Measurements from ENCODE around the gene PTH2R.

PTH2R gene

GRCh38 chr2:208485390-208485789 lies 78.8 kb downstream of the PTH2R start:
- ATAC-seq (ENCODE audit: low read depth) = no peak
- TF ChIP-seq CTCF (IDR thresholded peaks at IDR 0.05; ENCODE audit: poor library complexity, severe bottlenecking) = no peak

GRCh38 chr2:208488686-208489564 lies 82.3 kb downstream of the PTH2R start:
- no peak overlapping the region for H3K27ac ChIP-seq (ENCODE audit: poor library complexity, severe bottlenecking)
- no peaks in the 10 kb centered on the region for H3K4me1 ChIP-seq (ENCODE audit: insufficient read depth, poor library complexity, severe bottlenecking)
- no peak for ATAC-seq (ENCODE audit: low read depth)
- no peaks in the 10 kb centered on the region for H3K9me3 ChIP-seq (ENCODE audit: severe bottlenecking)
- H3K4me3 ChIP-seq (ENCODE audit: severe bottlenecking) = no peak overlapping the region
- no peaks in the 10 kb centered on the region for H3K27me3 ChIP-seq (ENCODE audit: insufficient read depth, poor library complexity, severe bottlenecking)
- no peaks in the 10 kb centered on the region for H3K36me3 ChIP-seq (ENCODE audit: low read depth)
- no peak for DNase-seq (ENCODE audit: low spot score)
- TF ChIP-seq CTCF (IDR thresholded peaks at IDR 0.05; ENCODE audit: poor library complexity, severe bottlenecking) = no peak

More at GRCh38 chr2:208485390-208485789, 78.8 kb downstream of the PTH2R start:
- H3K4me1 ChIP-seq (ENCODE audit: insufficient read depth, poor library complexity, severe bottlenecking) = no peaks in the 10 kb centered on the region
- H3K9me3 ChIP-seq (ENCODE audit: severe bottlenecking) = no peaks in the 10 kb centered on the region
- H3K27me3 ChIP-seq (ENCODE audit: insufficient read depth, poor library complexity, severe bottlenecking) = no peaks in the 10 kb centered on the region
- H3K36me3 ChIP-seq (ENCODE audit: low read depth) = no peaks in the 10 kb centered on the region
- no peak for DNase-seq (ENCODE audit: low spot score)
- H3K4me3 ChIP-seq (ENCODE audit: severe bottlenecking) = no peak overlapping the region
- H3K27ac ChIP-seq (ENCODE audit: poor library complexity, severe bottlenecking) = no peak overlapping the region

- DNase-seq (ENCODE audit: low spot score) (no peak), ATAC-seq (ENCODE audit: low read depth) (peak; percentile 31; the same call in 1 of the 3 replicates)
- Histone ChIP-seq H3K4me3 (ENCODE audit: severe bottlenecking) (no peak overlapping the region), H3K4me1 (ENCODE audit: insufficient read depth, poor library complexity, severe bottlenecking) (no peaks in the 10 kb centered on the region), H3K9me3 (ENCODE audit: severe bottlenecking) (no peaks in the 10 kb centered on the region), H3K27ac (ENCODE audit: poor library complexity, severe bottlenecking) (no peak overlapping the region), H3K36me3 (ENCODE audit: low read depth) (no peaks in the 10 kb centered on the region), H3K27me3 (ENCODE audit: insufficient read depth, poor library complexity, severe bottlenecking) (no peaks in the 10 kb centered on the region)
- TF ChIP-seq CTCF (IDR thresholded peaks at IDR 0.05; ENCODE audit: poor library complexity, severe bottlenecking) = no peak
Measured at GRCh38 chr2:208489687-208490086, 83.1 kb downstream of the PTH2R start.

GRCh38 chr2:208490492-208490891 lies 83.9 kb downstream of the PTH2R start:
- Histone ChIP-seq H3K4me3 (ENCODE audit: severe bottlenecking) (no peak overlapping the region), H3K36me3 (ENCODE audit: low read depth) (no peaks in the 10 kb centered on the region), H3K4me1 (ENCODE audit: insufficient read depth, poor library complexity, severe bottlenecking) (no peaks in the 10 kb centered on the region), H3K9me3 (ENCODE audit: severe bottlenecking) (no peaks in the 10 kb centered on the region), H3K27ac (ENCODE audit: poor library complexity, severe bottlenecking) (no peak overlapping the region), H3K27me3 (ENCODE audit: insufficient read depth, poor library complexity, severe bottlenecking) (no peaks in the 10 kb centered on the region)
- ATAC-seq (ENCODE audit: low read depth) (no peak), DNase-seq (ENCODE audit: low spot score) (no peak)
- TF ChIP-seq CTCF (IDR thresholded peaks at IDR 0.05; ENCODE audit: poor library complexity, severe bottlenecking) = no peak

- DNase-seq (ENCODE audit: low spot score) (no peak), ATAC-seq (ENCODE audit: low read depth) (no peak)
- no peak overlapping the region for H3K27ac ChIP-seq (ENCODE audit: poor library complexity, severe bottlenecking)
- no peak for TF ChIP-seq CTCF (IDR thresholded peaks at IDR 0.05; ENCODE audit: poor library complexity, severe bottlenecking)
- H3K9me3 ChIP-seq (ENCODE audit: severe bottlenecking) = no peaks in the 10 kb centered on the region
- H3K36me3 ChIP-seq (ENCODE audit: low read depth) = no peaks in the 10 kb centered on the region
- H3K4me1 ChIP-seq (ENCODE audit: insufficient read depth, poor library complexity, severe bottlenecking) = no peaks in the 10 kb centered on the region
- no peaks in the 10 kb centered on the region for H3K27me3 ChIP-seq (ENCODE audit: insufficient read depth, poor library complexity, severe bottlenecking)
- H3K4me3 ChIP-seq (ENCODE audit: severe bottlenecking) = no peak overlapping the region
Measured at GRCh38 chr2:208491641-208492040, 85.0 kb downstream of the PTH2R start.

Data from RWPE2 (cell line).